ENCODE data around the gene STXBP1. TPM values are rescaled to one million over a fixed set of nuclear protein-coding genes. Genes with fewer than 3 reads are reported as not detected.
A peak's percentile ranks its signal among the peaks of the same experiment; 100 is the strongest.

STXBP1 gene
- total RNA-seq, 1 experiment from 2014 or later, result 11.2 TPM

GRCh38 chr9:127722055-127722745 lies 110.1 kb downstream of the STXBP1 start:
- in situ Hi-C loops (cut with HindIII; ENCODE audit: low sequenced_read_pairs), result no loop called here
- no peak for DNase-seq (ENCODE audit: low spot score)

- in situ Hi-C loops (cut with HindIII; ENCODE audit: low sequenced_read_pairs), result no loop called here
Observed at GRCh38 chr9:127723013-127723412, 110.9 kb downstream of the STXBP1 start.

GRCh38 chr9:127723444-127723843 lies 111.4 kb downstream of the STXBP1 start:
- no peak for DNase-seq (ENCODE audit: low spot score)
- in situ Hi-C loops (cut with HindIII; ENCODE audit: low sequenced_read_pairs), result no loop called here

More at GRCh38 chr9:127723013-127723412, 110.9 kb downstream of the STXBP1 start:
- DNase-seq (ENCODE audit: low spot score), result no peak

GRCh38 chr9:127724012-127724411 lies 111.9 kb downstream of the STXBP1 start:
- in situ Hi-C loops (cut with HindIII; ENCODE audit: low sequenced_read_pairs), result no loop called here
- no peak for DNase-seq (ENCODE audit: low spot score)

- in situ Hi-C loops (cut with HindIII; ENCODE audit: low sequenced_read_pairs), result no loop called here
- DNase-seq (ENCODE audit: low spot score), result no peak
Observed at GRCh38 chr9:127726871-127727270, 114.8 kb downstream of the STXBP1 start.

GRCh38 chr9:127728808-127729207 lies 116.7 kb downstream of the STXBP1 start:
- in situ Hi-C loops (cut with HindIII; ENCODE audit: low sequenced_read_pairs), result no loop called here

GRCh38 chr9:127729522-127730256 lies 117.6 kb downstream of the STXBP1 start:
- in situ Hi-C loops (cut with HindIII; ENCODE audit: low sequenced_read_pairs), result no loop called here
- DNase-seq (ENCODE audit: low spot score), result no peak

More at GRCh38 chr9:127728808-127729207, 116.7 kb downstream of the STXBP1 start:
- DNase-seq (ENCODE audit: low spot score), result no peak

- in situ Hi-C loops (cut with HindIII; ENCODE audit: low sequenced_read_pairs), result no loop called here
Observed at GRCh38 chr9:127730262-127730661, 118.2 kb downstream of the STXBP1 start.

GRCh38 chr9:127730799-127731410 lies 118.8 kb downstream of the STXBP1 start:
- DNase-seq (ENCODE audit: low spot score), result no peak
- in situ Hi-C loops (cut with HindIII; ENCODE audit: low sequenced_read_pairs), result no loop called here

More at GRCh38 chr9:127730262-127730661, 118.2 kb downstream of the STXBP1 start:
- no peak for DNase-seq (ENCODE audit: low spot score)

- in situ Hi-C loops (cut with HindIII; ENCODE audit: low sequenced_read_pairs), result no loop called here
- DNase-seq (ENCODE audit: low spot score), result peak; percentile 43
Observed at GRCh38 chr9:127731938-127732337, 119.9 kb downstream of the STXBP1 start.

- in situ Hi-C loops (cut with HindIII; ENCODE audit: low sequenced_read_pairs), result no loop called here
- DNase-seq (ENCODE audit: low spot score), result no peak
Observed at GRCh38 chr9:127732444-127732843, 120.4 kb downstream of the STXBP1 start.

GRCh38 chr9:127733614-127734013 lies 121.5 kb downstream of the STXBP1 start:
- in situ Hi-C loops (cut with HindIII; ENCODE audit: low sequenced_read_pairs), result no loop called here
- DNase-seq (ENCODE audit: low spot score), result no peak

- no peak for DNase-seq (ENCODE audit: low spot score)
- in situ Hi-C loops (cut with HindIII; ENCODE audit: low sequenced_read_pairs), result no loop called here
Observed at GRCh38 chr9:127734247-127734746, 122.2 kb downstream of the STXBP1 start.

- in situ Hi-C loops (cut with HindIII; ENCODE audit: low sequenced_read_pairs), result no loop called here
- peak; percentile 98 for DNase-seq (ENCODE audit: low spot score)
Observed at GRCh38 chr9:127734747-127735529, 122.9 kb downstream of the STXBP1 start, which contains the start of gene TOR2A. TSS of gene TOR2A (minus strand) at chr9:127735294. CDS start at chr9:127735270, 24 bp downstream.

- DNase-seq (ENCODE audit: low spot score), result no peak
- in situ Hi-C loops (cut with HindIII; ENCODE audit: low sequenced_read_pairs), result no loop called here
Observed at GRCh38 chr9:127735530-127736185, 123.6 kb downstream of the STXBP1 start.

GRCh38 chr9:127738666-127739065 lies 126.6 kb downstream of the STXBP1 start:
- in situ Hi-C loops (cut with HindIII; ENCODE audit: low sequenced_read_pairs), result no loop called here
- no peak for DNase-seq (ENCODE audit: low spot score)

- in situ Hi-C loops (cut with HindIII; ENCODE audit: low sequenced_read_pairs), result no loop called here
- DNase-seq (ENCODE audit: low spot score), result no peak
Observed at GRCh38 chr9:127739614-127740330, 127.7 kb downstream of the STXBP1 start.

- in situ Hi-C loops (cut with HindIII; ENCODE audit: low sequenced_read_pairs), result no loop called here
- DNase-seq (ENCODE audit: low spot score), result peak; percentile 95
Observed at GRCh38 chr9:127741831-127742434, 129.9 kb downstream of the STXBP1 start.
